Activated T-cell treated with anti-CD3 and anti-CD28 coated beads, Interleukin-2, amount 50 U/mL, for 4 hours (primary cell): Measurements from ENCODE around the gene OGFOD3. TPM values are rescaled to one million over a fixed set of nuclear protein-coding genes. Genes with fewer than 3 reads are reported as not detected.
"Not testable (repeated sequence)": the region's sequence is repeated elsewhere in the genome, so short reads cannot be mapped to it uniquely, and the experiment has no call there.

Source experiments
- ATAC-seq, 2 donors: fragments of 200-7000 bp; cut with Tn5 transposase; one replicate each; pipeline ENCODE4 v1.10.0; 2021
- DNase-seq: peaks from one replicate; pipeline ENCODE4 v3.0.0-alpha.2; 2020
- H3K27me3 Mint-ChIP-seq: one replicate; pipeline ENCODE4 v1.8.0; 2021; ENCODE audit warnings: low read depth, mixed read lengths
- H3K36me3 Mint-ChIP-seq: one replicate; pipeline ENCODE4 v1.8.0; 2022; ENCODE audit warnings: mixed read lengths; ENCODE audit not compliant: insufficient read depth
- H3K4me1 Mint-ChIP-seq: one replicate; pipeline ENCODE4 v1.8.0; 2021; ENCODE audit warnings: low read depth, mixed read lengths
- H3K4me3 Mint-ChIP-seq: one replicate; pipeline ENCODE4 v1.8.0; 2021; ENCODE audit warnings: mild to moderate bottlenecking, moderate library complexity, mixed read lengths
- H3K9me3 Mint-ChIP-seq: one replicate; pipeline ENCODE4 v1.8.0; 2021; ENCODE audit warnings: mixed read lengths
- total RNA-seq, 3 donors: library from RNA; stranded (reverse); gene quantifications; one replicate each; pipeline ENCODE4 v1.2.1, GENCODE V29; 2021

The OGFOD3 gene
- total RNA-seq, 3 donors from 2014 or later, result 23.2 to 29.1 (median 24.0) TPM

DNA sequence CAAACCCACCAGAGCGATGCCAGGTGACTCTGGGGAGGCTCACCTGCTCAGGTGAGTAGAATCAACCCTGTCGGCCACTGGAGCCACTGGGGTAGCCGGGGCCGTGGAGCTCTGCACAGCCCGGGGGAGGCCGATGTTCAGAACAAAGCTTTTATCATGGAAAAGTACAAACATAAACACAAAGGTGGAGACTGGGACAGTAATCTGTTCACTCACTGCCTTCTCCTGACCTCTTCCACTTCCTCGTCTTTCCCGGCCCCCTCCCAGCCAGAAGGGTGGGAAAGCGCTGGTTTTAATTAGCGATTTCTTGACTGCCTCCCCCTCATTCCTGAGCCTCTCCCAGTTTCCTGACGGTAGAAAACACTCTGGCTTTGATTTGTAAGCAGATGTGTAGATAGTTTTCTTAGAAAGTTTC is 69.1 kb downstream of the OGFOD3 start:
- Mint-ChIP-seq H3K36me3 (no peaks in the 10 kb centered on the region), H3K27me3 (peaks cover 1% of the 10 kb centered on the region), H3K4me1 (peaks cover 6% of the 10 kb centered on the region), H3K9me3 (no peaks in the 10 kb centered on the region), H3K4me3 (no peak overlapping the region)
- ATAC-seq (no peak), DNase-seq (no peak)

DNA sequence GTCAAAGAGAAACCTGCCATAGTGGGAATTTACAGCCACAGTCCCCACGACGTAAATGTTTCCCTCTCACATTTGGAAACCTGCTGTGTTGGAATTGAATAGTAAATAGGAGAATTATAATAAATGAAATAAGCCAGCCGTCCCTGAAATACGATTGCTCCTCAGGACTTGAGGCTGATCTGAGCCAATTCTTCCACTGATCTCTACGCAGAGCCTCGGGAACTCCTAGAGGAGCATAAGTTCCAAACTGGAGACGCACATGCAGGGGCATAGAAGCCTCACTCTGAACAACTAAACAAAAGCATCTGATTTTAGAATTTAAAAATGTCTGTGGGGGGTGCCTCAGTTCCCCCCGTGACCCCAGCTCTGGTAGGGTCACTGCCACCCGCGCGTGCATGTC is 69.5 kb downstream of the OGFOD3 start:
- Mint-ChIP-seq H3K4me3 (no peak overlapping the region), H3K4me1 (peaks cover 6% of the 10 kb centered on the region), H3K27me3 (peaks cover 1% of the 10 kb centered on the region), H3K9me3 (no peaks in the 10 kb centered on the region), H3K36me3 (no peaks in the 10 kb centered on the region)
- ATAC-seq, result no peak
- no peak for DNase-seq

- ATAC-seq, result no peak
- DNase-seq, result no peak
- H3K4me1 Mint-ChIP-seq, result peaks cover 6% of the 10 kb centered on the region
- H3K9me3 Mint-ChIP-seq, result no peaks in the 10 kb centered on the region
- no peak overlapping the region for H3K4me3 Mint-ChIP-seq
- no peaks in the 10 kb centered on the region for H3K36me3 Mint-ChIP-seq
- peaks cover 1% of the 10 kb centered on the region for H3K27me3 Mint-ChIP-seq
Measured at GRCh38 chr17:82348434-82348833, 70.0 kb downstream of the OGFOD3 start.

- ATAC-seq, H3K9me3 Mint-ChIP-seq, H3K4me1 Mint-ChIP-seq, H3K4me3 Mint-ChIP-seq, H3K36me3 Mint-ChIP-seq, DNase-seq, H3K27me3 Mint-ChIP-seq: not testable (repeated sequence)
Measured at GRCh38 chr17:82347994-82348393, 70.4 kb downstream of the OGFOD3 start.

DNA sequence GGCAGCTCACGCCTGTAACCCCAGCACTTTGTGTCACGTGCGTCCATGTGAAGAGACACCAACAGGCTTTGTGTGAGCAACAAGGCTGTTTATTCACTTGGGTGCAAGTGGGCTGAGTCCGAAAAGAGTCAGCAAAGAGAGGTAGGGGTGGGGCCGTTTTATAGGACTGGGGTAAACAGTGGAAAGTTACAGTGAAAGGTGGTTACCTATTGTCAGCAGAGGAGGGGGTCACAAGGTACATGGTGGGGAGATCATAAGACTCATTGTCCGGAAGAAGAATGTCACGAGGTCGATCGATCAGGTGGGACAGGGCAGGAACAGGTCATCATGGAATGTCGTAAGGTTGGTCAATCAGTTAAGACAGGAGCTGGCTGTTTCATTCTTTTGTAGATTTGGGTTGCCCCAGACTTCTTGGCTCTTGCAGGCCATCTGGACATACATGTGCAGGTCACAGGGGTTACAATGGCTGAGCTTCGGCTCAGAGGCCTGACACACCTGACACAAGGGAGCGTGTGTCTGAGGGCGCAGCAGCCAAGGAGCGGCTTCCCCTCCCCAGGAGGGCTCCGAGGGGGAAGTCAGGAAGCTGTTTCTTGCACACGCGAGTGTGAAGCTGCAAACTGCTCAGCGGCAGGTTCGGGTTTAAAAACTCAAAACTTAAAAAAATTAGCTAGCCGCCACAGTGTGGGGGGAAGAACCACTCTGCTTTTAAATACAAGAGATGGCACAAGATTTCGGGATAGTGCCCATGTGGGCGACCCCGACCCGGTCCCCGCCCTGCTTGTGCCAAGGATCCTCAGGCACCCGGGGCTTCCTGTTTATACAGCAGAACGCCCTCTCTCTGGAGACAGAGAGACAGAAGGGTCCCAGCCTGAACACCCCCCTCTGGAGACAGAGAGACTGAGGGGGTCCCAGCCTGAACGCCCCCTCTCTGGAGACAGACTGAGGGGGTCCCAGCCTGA is 71.8 kb downstream of the OGFOD3 start:
- Mint-ChIP-seq H3K4me3 (no peak overlapping the region), H3K9me3 (no peaks in the 10 kb centered on the region), H3K27me3 (peaks cover 1% of the 10 kb centered on the region), H3K4me1 (peaks cover 6% of the 10 kb centered on the region), H3K36me3 (no peaks in the 10 kb centered on the region)
- DNase-seq, result no peak
- no peak for ATAC-seq

- no peak for DNase-seq
- Mint-ChIP-seq H3K9me3 (no peaks in the 10 kb centered on the region), H3K27me3 (peaks cover 1% of the 10 kb centered on the region)
Measured at GRCh38 chr17:82345151-82345976, 73.0 kb downstream of the OGFOD3 start.

DNA sequence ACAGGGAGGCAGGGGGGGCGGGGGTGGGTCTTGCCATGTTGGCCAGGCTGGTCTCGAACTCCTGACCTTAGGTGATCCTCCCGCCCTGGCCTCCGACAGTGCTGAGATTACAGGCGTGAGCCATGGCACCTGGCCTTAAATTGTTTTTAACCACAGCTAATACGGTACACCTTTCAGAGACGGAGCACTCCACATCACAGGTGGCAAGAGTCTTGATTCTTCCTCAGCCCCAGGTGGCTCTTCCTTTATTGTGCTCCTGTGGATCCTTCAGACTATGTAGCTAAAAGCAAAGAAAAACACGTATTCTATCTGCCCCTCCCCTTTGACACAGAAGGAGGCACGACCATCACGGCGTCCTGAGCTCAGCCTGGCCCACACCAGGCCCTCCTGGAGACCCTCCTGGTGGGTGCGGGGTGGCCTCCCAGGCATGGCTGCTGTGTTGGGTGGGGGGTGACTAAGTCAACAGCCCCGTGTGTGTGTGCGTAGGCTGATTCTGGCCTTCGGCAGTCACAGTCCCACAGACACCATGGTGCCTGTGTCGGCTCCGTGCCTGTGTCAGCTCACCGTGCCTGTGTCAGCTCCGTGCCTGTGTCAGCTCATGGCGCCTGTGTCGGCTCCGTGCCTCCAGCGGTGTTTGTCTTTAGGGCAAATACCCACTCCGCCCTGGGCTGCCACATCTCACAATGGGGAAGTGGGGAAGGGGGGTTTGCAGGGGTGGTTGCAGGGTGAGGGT is 74.0 kb downstream of the OGFOD3 start:
- H3K27me3 Mint-ChIP-seq, result peaks cover 1% of the 10 kb centered on the region

More at GRCh38 chr17:82345151-82345976, 73.0 kb downstream of the OGFOD3 start:
- no peaks in the 10 kb centered on the region for H3K36me3 Mint-ChIP-seq
- H3K4me1 Mint-ChIP-seq, result peaks cover 6% of the 10 kb centered on the region
- H3K4me3 Mint-ChIP-seq, result no peak overlapping the region
- ATAC-seq, result no peak

DNA sequence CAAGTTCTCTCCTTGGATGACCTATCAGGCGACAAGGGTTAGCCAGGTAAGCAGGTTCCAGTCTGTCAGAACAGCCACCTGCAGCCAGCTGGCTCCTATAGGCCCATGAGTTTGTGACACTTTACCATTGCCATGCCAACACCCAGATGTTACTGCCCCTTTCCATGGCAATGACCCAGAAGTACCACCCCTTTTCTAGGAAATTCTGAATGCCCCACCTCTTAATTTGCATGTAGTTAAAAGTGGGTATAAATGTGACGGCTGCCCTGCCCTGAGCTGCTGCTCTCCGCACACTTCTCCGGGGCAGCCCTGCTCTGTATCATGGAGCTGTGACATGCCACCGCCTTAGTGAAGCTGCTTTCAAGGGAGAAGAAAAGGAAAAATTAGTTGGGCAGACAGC is 74.8 kb downstream of the OGFOD3 start:
- no peak for DNase-seq

More for the DNA sequence above, 74.0 kb downstream of the OGFOD3 start:
- no peak for ATAC-seq
- no peak for DNase-seq
- Mint-ChIP-seq H3K36me3 (no peaks in the 10 kb centered on the region), H3K4me3 (no peak overlapping the region), H3K9me3 (no peaks in the 10 kb centered on the region), H3K4me1 (peaks cover 6% of the 10 kb centered on the region)

DNA sequence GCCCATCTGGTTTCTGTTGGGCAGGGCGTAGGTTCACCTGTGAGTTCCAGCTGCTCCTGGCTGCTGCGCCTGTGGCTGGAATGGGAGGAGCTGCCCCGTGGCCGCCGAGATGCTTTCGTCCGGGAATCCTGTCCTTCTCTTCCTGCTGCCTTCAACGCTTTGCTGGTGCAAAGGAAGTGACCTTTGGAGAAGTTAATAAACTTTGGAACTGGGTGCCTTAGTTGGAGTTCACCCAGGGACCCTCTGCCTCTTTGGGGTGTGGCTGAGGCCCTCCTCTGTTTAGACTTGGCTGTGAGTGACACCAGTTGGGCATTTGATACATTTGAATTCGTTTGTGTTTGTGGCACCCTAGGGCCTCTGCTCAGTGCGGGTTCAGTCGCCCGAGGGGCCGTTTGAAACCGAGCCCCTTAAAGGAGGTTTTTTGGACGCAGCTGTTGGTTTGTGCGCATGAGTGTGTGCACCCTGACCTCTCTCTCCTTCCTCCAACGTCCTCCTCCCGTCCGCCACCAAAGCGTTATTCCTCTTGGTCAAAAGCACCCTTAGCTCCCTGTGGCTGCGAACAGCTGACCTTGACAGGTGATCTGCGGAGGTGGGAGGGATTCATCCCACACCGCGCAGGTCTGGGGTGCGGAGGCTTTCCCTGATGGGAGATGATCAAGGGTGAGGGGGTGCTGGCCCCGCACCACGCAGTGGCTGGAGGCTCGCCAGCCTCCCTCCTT is 75.9 kb downstream of the OGFOD3 start:
- no peak for ATAC-seq
- peaks cover 12% of the 10 kb centered on the region for H3K4me1 Mint-ChIP-seq
- no peaks in the 10 kb centered on the region for H3K27me3 Mint-ChIP-seq
- no peak for DNase-seq
- H3K4me3 Mint-ChIP-seq, result no peak overlapping the region
- no peaks in the 10 kb centered on the region for H3K36me3 Mint-ChIP-seq
- H3K9me3 Mint-ChIP-seq, result no peaks in the 10 kb centered on the region

More for the DNA sequence above, 74.8 kb downstream of the OGFOD3 start:
- H3K4me3 Mint-ChIP-seq, result no peak overlapping the region
- peaks cover 12% of the 10 kb centered on the region for H3K4me1 Mint-ChIP-seq
- no peaks in the 10 kb centered on the region for H3K36me3 Mint-ChIP-seq
- H3K27me3 Mint-ChIP-seq, result peaks cover 1% of the 10 kb centered on the region
- H3K9me3 Mint-ChIP-seq, result no peaks in the 10 kb centered on the region
- no peak for ATAC-seq

DNA sequence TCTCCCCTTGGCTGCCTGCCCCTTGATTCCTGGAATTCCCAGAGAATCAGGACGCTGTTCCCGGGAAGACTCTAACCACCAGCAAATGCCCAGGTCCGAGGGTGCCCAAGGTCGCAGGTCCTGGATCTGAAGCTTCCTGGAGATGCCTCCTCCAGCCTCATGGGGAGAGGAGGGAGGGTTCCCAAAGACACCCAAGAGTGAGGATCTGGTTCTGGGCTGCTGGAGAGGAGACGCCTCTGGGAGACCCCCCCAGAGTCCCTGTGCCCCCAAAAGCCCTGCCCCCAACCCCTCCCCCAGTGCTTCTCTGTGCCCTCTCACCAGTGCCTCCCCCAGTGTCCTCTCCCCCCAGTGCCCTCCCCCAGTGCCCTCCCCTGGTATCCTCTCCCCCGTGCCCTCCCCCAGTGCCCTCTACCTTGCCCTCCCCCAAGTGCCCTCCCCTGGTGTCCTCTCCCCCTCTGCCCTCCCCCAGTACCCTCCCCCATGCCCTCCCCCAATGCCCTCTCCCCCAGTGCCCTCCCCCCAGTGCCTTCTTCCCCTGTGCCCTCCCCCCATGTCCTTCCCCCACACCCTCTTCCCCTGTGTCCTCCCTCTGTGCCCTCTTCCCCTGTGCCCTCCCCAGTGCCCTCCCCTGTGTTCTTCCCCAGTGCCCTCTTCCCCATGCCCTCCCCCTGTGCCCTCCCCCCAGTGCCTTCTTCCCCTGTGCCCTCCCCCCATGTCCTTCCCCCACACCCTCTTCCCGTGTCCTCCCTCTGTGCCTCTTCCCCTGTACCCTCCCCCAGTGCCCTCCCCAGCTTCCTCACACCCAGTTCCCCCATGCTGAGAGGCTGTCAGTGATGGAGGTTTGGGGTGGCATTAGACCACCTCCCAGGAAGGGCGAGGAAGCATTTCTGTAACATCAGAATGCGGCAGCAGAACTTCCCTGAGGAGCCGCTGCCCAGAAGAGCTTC is 78.5 kb downstream of the OGFOD3 start:
- Mint-ChIP-seq H3K27me3 (no peaks in the 10 kb centered on the region), H3K4me1 (peaks cover 15% of the 10 kb centered on the region), H3K9me3 (no peaks in the 10 kb centered on the region), H3K4me3 (no peak overlapping the region), H3K36me3 (no peaks in the 10 kb centered on the region)
- ATAC-seq, result no peak
- no peak for DNase-seq
